ENCODE results near the gene DCTPP1.
"Not testable (repeated sequence)": the region's sequence is repeated elsewhere in the genome, so short reads cannot be mapped to it uniquely, and the experiment has no call there.

DCTPP1 gene

DNA sequence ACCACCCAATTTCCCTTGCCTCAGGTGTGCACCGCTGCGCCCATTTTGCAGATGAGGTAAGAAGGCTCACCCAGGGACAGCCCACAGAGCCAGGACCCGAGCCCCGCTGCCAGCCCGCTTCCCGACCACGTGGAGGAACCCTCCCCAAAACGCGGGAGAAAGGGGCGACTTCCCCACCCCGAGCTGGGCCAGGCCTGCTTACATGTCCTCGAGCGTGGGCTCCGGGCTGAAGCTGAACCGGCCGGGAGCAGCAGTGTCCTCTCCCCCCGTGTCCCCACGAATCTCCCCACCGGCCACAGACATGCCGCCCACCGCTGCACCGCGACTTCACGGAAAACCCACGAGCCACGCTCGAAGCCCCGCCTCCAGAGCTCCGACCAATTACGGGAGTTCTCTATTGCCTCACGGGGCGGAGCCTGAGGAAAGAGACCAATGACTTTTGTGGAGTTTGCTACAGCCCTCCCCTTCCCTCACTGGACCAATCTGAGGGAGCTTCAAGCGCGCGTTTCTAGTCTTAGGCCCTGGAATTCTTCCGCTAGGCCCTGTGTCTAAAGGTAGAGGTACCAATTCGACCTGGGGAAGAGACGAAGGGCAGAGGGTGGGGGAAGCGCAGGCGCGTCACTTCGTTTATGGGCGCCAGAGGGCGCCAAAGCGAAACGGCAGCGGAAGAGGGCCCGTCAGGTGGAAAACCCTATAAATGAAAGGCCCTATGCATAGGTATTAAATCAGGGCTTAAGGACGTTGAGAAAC lies at the start of gene DCTPP1:
Gene DCTPP1, minus strand, starts transcription at position 353 of the 750 bp plus-strand sequence. Its CDS starts 50 bp downstream, at position 303.
- peak; percentile 99 for DNase-seq (ENCODE audit: low read depth)
- H3K4me3 ChIP-seq (ENCODE audit: low read depth, low read length) = peak within 1 kb of the TSS; percentile 88
- TF ChIP-seq, protein P1, sequence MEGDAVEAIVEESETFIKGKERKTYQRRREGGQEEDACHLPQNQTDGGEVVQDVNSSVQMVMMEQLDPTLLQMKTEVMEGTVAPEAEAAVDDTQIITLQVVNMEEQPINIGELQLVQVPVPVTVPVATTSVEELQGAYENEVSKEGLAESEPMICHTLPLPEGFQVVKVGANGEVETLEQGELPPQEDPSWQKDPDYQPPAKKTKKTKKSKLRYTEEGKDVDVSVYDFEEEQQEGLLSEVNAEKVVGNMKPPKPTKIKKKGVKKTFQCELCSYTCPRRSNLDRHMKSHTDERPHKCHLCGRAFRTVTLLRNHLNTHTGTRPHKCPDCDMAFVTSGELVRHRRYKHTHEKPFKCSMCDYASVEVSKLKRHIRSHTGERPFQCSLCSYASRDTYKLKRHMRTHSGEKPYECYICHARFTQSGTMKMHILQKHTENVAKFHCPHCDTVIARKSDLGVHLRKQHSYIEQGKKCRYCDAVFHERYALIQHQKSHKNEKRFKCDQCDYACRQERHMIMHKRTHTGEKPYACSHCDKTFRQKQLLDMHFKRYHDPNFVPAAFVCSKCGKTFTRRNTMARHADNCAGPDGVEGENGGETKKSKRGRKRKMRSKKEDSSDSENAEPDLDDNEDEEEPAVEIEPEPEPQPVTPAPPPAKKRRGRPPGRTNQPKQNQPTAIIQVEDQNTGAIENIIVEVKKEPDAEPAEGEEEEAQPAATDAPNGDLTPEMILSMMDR (conservative IDR thresholded peaks at IDR 0.05; ENCODE audit: low read depth, low read length) = peak; percentile 89

DNA sequence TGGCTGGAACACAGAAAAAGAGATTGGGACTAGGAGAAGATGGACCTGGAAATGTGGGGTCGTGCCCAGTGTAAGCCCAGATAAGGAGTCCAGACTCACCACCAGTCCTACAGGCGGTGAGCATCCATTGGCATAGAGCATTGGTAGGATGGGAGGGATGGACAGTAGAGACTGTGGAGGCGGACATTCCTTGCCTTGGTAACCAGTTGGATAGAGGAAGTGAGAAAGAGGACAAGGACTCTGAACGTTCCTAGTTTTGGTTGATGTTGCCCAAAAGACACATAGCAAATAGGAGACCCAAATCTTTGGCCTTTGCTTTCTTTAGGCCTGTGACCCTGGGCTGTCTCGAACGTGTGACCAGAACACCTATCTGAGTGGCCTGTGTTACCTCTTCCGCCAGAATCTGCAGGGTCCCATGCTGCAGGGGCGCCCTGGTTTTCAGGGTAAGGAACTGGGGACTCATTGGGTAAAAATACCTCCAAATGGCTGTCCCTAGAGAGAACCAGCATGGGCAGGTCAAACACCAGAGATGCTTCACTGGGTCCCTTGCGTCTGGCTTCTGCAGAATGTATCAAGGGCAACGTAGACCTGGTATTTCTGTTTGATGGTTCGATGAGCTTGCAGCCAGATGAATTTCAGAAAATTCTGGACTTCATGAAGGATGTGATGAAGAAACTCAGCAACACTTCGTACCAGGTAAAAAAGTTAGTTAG lies 49.1 kb upstream of the DCTPP1 start:
- DNase-seq (ENCODE audit: low read depth) = no peak
- H3K4me3 ChIP-seq (ENCODE audit: low read depth, low read length) = no peak overlapping the region
- TF ChIP-seq, protein P1 (conservative IDR thresholded peaks at IDR 0.05; ENCODE audit: low read depth, low read length) = no peak

DNA sequence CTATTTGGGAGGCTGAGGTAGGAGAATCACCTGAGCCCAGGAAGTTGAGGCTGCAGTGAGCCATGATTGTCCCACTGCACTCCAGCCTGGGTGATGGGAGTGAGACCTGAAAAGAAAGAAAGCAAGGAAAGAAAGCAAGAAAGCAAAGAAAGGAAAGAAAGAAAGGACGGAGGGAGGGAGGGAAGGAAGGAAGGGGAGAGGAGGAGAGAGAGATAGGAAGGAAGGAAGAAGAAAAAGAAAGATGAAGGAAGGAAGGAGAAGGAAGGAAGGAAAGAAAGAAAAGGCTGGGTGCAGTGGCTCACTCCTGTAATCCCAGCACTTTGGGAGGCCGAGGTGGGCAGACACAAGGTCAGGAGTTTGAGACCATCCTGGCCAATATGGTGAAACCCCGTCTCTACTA lies 47.9 kb upstream of the DCTPP1 start:
- not testable (repeated sequence) for H3K4me3 ChIP-seq (ENCODE audit: low read depth, low read length); DNase-seq (ENCODE audit: low read depth)

DNA sequence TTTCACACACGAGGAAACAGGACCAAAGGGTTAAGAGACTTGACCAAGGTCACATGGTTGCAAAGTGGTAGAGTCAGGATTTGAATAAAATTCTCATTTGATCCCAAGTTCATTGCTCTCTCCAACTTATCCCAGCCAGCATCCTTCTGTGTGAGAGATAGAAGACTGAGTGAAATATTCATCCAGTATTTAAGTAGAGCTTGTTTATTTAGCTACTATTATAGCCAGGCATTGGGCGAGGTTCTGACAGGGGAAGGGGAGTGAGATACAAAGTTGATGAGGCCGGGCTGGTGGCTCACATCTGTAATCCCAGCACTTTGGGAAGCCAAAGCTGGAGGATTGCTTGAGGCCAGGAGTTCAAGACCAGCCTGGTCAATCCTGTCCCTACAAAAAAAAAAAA lies 47.2 kb upstream of the DCTPP1 start:
- DNase-seq (ENCODE audit: low read depth) = no peak
- H3K4me3 ChIP-seq (ENCODE audit: low read depth, low read length) = no peak overlapping the region
- TF ChIP-seq, protein P1 (conservative IDR thresholded peaks at IDR 0.05; ENCODE audit: low read depth, low read length) = no peak

DNA sequence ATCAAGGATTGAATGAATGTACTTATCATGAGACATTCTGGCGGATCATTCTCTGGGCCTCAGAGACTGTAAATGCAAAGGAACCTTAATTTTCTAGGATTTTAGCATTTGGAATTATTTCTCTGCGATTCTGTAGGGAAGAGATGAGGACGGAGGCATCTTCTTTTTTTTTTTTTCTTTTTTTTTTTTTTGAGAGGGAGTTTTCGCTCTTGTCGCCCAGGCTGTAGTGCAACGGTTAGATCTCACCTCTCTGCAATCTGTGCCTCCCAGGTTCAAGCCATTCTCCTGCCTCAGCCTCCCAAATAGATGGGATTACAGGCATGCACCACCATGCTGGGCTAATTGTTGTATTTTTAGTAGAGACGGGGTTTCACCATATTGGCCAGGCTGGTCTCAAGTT lies 44.9 kb upstream of the DCTPP1 start:
- DNase-seq (ENCODE audit: low read depth) = no peak
- H3K4me3 ChIP-seq (ENCODE audit: low read depth, low read length) = no peak overlapping the region
- TF ChIP-seq, protein P1 (conservative IDR thresholded peaks at IDR 0.05; ENCODE audit: low read depth, low read length) = no peak

DNA sequence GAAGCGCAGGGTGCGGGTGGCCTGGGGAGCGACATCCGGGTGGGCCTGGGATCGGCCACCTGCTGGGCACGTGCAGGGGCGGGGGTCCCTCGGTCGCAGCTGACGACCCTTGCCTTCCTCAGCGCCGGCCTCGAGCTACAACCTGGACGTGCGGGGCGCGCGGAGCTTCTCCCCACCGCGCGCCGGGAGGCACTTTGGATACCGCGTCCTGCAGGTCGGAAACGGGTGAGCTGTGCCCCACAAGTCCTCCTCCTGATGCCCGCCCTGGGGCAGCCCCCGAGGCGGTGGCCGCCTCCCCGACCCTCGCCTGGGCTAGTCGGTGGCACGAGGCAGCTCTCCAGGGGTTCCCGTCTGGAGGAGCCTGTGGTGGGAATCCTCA lies 44.2 kb upstream of the DCTPP1 start:
- DNase-seq (ENCODE audit: low read depth) = no peak
- H3K4me3 ChIP-seq (ENCODE audit: low read depth, low read length) = no peak overlapping the region
- TF ChIP-seq, protein P1 (conservative IDR thresholded peaks at IDR 0.05; ENCODE audit: low read depth, low read length) = no peak

DNA sequence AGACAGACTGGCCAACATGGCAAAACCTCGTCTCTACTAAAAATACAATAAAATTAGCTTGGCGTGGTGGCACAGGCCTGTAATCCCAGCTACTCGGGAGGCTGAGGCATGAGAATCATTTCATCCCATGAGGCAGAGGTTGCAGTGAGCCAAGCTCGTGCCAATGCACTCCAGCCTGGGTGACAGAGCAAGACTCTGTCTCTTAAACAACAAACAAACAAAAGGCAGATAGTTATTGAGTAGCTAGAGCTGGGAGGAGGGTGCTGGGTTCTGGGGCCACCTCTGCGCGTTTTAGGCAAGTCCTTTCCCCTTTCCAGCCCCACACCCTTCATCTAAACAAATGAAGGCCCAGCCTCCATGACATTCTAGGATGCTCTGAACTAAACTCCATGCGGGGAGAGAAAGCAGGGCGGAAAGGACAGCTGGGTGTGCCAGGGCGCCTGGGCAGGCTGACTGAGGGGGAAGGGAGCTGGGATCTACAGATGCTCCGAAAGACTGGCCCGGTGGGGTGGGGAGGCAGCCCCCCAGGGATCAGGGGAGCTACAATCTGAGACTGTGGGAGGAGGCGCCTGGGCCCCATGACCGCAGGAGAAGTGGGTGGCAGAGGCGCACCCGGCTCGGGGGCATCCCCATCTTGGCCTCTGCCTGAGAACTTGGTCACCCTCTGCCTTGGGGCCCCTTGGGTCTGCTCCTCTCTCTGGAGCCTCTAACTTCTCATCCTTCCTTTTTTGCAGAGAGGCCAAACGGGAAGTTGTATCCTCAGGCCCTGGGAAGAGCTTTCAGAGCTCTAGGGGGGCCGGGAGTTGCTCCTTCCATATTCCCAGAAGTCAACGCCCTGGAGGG lies 43.6 kb upstream of the DCTPP1 start:
- TF ChIP-seq, protein P1 (conservative IDR thresholded peaks at IDR 0.05; ENCODE audit: low read depth, low read length) = no peak
- DNase-seq (ENCODE audit: low read depth) = no peak

More for the DNA sequence above, 43.6 kb upstream of the DCTPP1 start:
- H3K4me3 ChIP-seq (ENCODE audit: low read depth, low read length) = no peak overlapping the region
